ENCODE results near the gene PTPRG. TPM values are rescaled to one million over a fixed set of nuclear protein-coding genes. Genes with fewer than 3 reads are reported as not detected.
A peak's percentile ranks its signal among the peaks of the same experiment; 100 is the strongest.

Gene PTPRG
- total RNA-seq, 1 experiment from 2014 or later, result 69.3 TPM

- H2BK15ac ChIP-seq (ENCODE audit: low read depth, low read length), result no peak overlapping the region
- no peak overlapping the region for H2BK12ac ChIP-seq (ENCODE audit: insufficient read length, low read depth, low read length)
- H3K79me2 ChIP-seq (ENCODE audit: insufficient read depth, low read length), result peaks cover 27% of the 10 kb centered on the region; the same call in 1 of the 2 replicates
- H3K4me3 Mint-ChIP-seq, result no peak overlapping the region; a peak in 1 of 5 replicates
- TF ChIP-seq CTCF (conservative IDR thresholded peaks at IDR 0.05), result no peak
- H4K91ac ChIP-seq (ENCODE audit: insufficient read length, low read depth, low read length), result no peak overlapping the region
- H3K36me3 Mint-ChIP-seq (ENCODE audit: insufficient read depth in 1 of 3, low read depth in 3 of 3), result peaks cover 0 to 6% (median 4%) of the 10 kb centered on the region in 3 experiments; a peak in 4 of 7 replicates
- H2AFZ ChIP-seq (ENCODE audit: low read length), result no peak overlapping the region
- no peaks in the 10 kb centered on the region for H4K20me1 ChIP-seq (ENCODE audit: control insufficient read depth, insufficient read depth, insufficient read length)
- H3K4me2 ChIP-seq (ENCODE audit: insufficient read depth, insufficient read length, low read length), result no peak overlapping the region
- WGBS (ENCODE audit: extremely low coverage, insufficient read length, low lambda C conversion rate), result no CpG with 5 or more reads among the region's 5 CpGs
- H3K4ac ChIP-seq (ENCODE audit: low read depth, low read length), result no peak overlapping the region
- H2BK20ac ChIP-seq (ENCODE audit: low read depth, low read length, poor library complexity, severe bottlenecking), result no peak overlapping the region
- H3K79me1 ChIP-seq (ENCODE audit: insufficient read depth, low read depth, low read length, poor library complexity, severe bottlenecking), result peaks cover 3% of the 10 kb centered on the region
- no peak overlapping the region for H3K9ac ChIP-seq (ENCODE audit: extremely low read depth, insufficient read length, low read length)
- H3T11ph ChIP-seq (ENCODE audit: low read length), result no peak overlapping the region
- H3K27ac ChIP-seq (ENCODE audit: insufficient read length, low read depth, low read length), result no peak overlapping the region
- H2BK5ac ChIP-seq (ENCODE audit: insufficient read length, low read length), result no peak overlapping the region
- no peak overlapping the region for H2BK120ac ChIP-seq (ENCODE audit: low read depth, low read length, poor library complexity, severe bottlenecking)
- H4K5ac ChIP-seq (ENCODE audit: insufficient read length, low read depth, low read length), result no peak overlapping the region
- no peak overlapping the region for H3K56ac ChIP-seq (ENCODE audit: insufficient read length, low read depth, low read length)
- H4K8ac ChIP-seq (replicated peaks; ENCODE audit: insufficient read length, low read depth, low read length), result no peak overlapping the region
- peak overlapping the region; percentile 4 to 82 (median 14); a peak in 4 of 7 replicates for H3K27ac Mint-ChIP-seq
- H2AK5ac ChIP-seq (ENCODE audit: insufficient read length, low read length), result no peak overlapping the region
- H3K4me1 ChIP-seq (ENCODE audit: insufficient read depth, low read length), result peaks cover 15% of the 10 kb centered on the region; the same call in 1 of the 2 replicates
- H3K23ac ChIP-seq (ENCODE audit: insufficient read length, low read depth, low read length), result no peak overlapping the region
- H3K18ac ChIP-seq (ENCODE audit: insufficient read length, low read depth, low read length), result no peak overlapping the region
- no peaks in the 10 kb centered on the region for H3K27me3 Mint-ChIP-seq (ENCODE audit: low read depth)
- H3K9me3 Mint-ChIP-seq, result no peaks in the 10 kb centered on the region; a peak in 1 of 5 replicates
- no peaks in the 10 kb centered on the region for H3K23me2 ChIP-seq (ENCODE audit: insufficient read length, low read depth, low read length, poor library complexity, severe bottlenecking)
- no peaks in the 10 kb centered on the region for H3K9me3 ChIP-seq (ENCODE audit: control insufficient read depth, low read depth, low read length)
- DNase-seq, result no peak
- H3K4me1 Mint-ChIP-seq, result peaks cover 61 to 63% of the 10 kb centered on the region in 2 experiments
- H3K27me3 ChIP-seq (ENCODE audit: insufficient read depth, low read length), result no peaks in the 10 kb centered on the region
- no peak overlapping the region for H3K14ac ChIP-seq (ENCODE audit: insufficient read depth, low read length)
These were observed 164.5 kb downstream of the PTPRG start for GRCh38 chr3:61725851-61726333.
